ENCODE data around the gene BSND. TPM values are rescaled to one million over a fixed set of nuclear protein-coding genes. Genes with fewer than 3 reads are reported as not detected.

BSND gene
- total and polyA plus RNA-seq, 4 experiments from 2014 or later: not detected

DNA sequence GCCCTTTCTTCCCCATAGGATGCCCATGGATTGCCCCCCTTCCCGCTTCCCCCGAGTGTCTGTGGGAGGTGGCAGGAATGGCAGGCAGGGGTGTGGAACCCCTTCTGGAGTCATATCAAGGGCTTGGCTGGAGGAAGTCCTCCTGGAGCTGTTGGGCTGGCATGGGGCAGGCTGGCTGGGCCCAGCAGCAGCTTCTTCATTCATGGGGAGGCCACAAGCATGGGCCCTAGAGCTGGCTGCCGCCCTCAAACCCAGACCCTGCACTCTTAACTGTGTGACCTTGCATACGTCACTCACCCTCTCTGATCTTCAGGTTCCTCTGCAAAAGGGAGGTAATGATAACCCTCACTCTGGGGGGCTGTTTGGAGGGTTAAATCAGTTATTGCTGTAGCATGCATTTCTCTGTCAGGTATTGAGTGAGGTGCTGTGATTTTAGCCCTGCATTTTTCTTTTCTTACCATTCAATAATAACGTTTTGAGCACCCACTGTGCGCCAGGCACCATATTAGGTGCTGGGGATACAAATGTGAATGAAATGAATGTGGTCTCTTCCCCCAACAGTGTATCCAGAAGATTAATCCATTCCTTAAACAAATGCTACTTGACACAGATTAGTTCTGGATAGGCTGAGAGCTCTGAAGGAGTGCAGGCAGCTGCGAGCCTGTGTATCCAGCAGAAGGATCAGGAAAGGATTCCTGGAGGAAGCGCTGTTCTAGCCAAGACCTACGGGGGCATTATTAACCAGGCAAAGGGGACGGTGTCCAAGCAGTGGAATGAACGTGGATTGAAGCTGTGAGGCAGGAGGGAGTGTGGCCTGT, 49.9 kb downstream of the BSND start:
- no peak for DNase-seq
- Mint-ChIP-seq H3K4me3 (no peak overlapping the region), H3K36me3 (no peaks in the 10 kb centered on the region), H3K27me3 (peaks cover 0 to 4% of the 10 kb centered on the region in 2 donors), H3K9me3 (peaks cover 0 to 2% (median 0%) of the 10 kb centered on the region in 8 donors), H3K4me1 (no peaks in the 10 kb centered on the region), H3K27ac (peak overlapping the region in 1 of 7 donors; percentile 14)
- intact Hi-C loops (cut with micrococcal nuclease): no loop called here
- CTCF ChIA-PET (ENCODE audit: partially characterized antibody): interaction anchor here (0.8 kb wide), 1 partner anchor 98 kb away, joined by 3 read pairs; no protein-coding TSS in a partner anchor
- Histone ChIP-seq H3K9me3 (ENCODE audit: control insufficient read depth in 1 of 2, low read length in 2 of 2) (no peaks in the 10 kb centered on the region), H3K36me3 (ENCODE audit: insufficient read depth, low read length) (no peaks in the 10 kb centered on the region), H3K4me1 (ENCODE audit: insufficient read depth, low read length) (no peaks in the 10 kb centered on the region), H3K27me3 (ENCODE audit: insufficient read depth, low read length) (no peaks in the 10 kb centered on the region), H3K4me3 (ENCODE audit: low read length in 2 of 2) (no peak overlapping the region), H3K27ac (ENCODE audit: low read depth, low read length) (no peak overlapping the region)
- POLR2A ChIA-PET (ENCODE audit: partially characterized antibody): no interaction called here

DNA sequence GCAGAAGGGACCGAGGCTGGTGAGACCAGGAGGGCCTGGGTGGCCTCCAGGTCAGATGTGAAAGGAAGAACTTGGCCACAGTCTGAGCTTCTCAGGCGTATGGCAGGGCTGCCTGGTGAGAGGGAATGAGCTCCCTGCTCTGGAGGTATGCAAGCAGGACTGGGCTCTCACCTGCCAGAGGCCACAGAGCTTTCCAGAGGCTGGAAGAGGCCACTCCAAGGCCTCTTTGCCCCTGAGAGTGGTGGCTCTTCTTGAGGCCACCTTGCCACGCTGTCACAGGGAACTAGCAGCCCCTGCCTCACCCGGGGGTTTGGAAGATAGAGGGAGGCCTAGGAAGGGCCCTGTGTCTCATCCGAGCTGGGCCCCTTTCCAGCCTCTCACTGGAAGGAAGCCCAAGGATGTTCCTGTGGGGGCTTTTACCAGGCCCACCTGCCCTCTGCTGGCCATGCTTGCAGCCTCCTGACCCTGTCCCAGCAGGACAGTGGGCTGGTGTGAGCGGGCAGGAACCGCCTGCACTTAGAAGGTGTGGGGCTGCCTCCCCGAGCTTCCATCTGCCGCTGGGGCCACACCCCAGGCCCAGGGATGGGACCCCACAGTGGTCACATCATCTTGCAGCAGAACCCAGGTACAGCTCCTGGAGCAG, 50.7 kb downstream of the BSND start:
- Mint-ChIP-seq H3K9me3 (peaks cover 0 to 2% (median 0%) of the 10 kb centered on the region in 8 donors), H3K27ac (no peak overlapping the region), H3K4me3 (no peak overlapping the region), H3K27me3 (peaks cover 0 to 4% of the 10 kb centered on the region in 2 donors), H3K4me1 (no peaks in the 10 kb centered on the region), H3K36me3 (no peaks in the 10 kb centered on the region)
- no peak for DNase-seq
- no peaks in the 10 kb centered on the region for H3K27me3 ChIP-seq (ENCODE audit: insufficient read depth, low read length)
- no peak overlapping the region for H3K4me3 ChIP-seq (ENCODE audit: low read length in 2 of 2)
- ChIA-PET CTCF (ENCODE audit: partially characterized antibody) (interaction anchor here (0.8 kb wide), 1 partner anchor 98 kb away, joined by 3 read pairs; no protein-coding TSS in a partner anchor), POLR2A (ENCODE audit: partially characterized antibody) (no interaction called here)
- no peaks in the 10 kb centered on the region for H3K36me3 ChIP-seq (ENCODE audit: insufficient read depth, low read length)
- intact Hi-C loops (cut with micrococcal nuclease): no loop called here
- no peaks in the 10 kb centered on the region for H3K4me1 ChIP-seq (ENCODE audit: insufficient read depth, low read length)
- H3K27ac ChIP-seq (ENCODE audit: low read depth, low read length): no peak overlapping the region
- H3K9me3 ChIP-seq (ENCODE audit: control insufficient read depth in 1 of 2, low read length in 2 of 2): no peaks in the 10 kb centered on the region

DNA sequence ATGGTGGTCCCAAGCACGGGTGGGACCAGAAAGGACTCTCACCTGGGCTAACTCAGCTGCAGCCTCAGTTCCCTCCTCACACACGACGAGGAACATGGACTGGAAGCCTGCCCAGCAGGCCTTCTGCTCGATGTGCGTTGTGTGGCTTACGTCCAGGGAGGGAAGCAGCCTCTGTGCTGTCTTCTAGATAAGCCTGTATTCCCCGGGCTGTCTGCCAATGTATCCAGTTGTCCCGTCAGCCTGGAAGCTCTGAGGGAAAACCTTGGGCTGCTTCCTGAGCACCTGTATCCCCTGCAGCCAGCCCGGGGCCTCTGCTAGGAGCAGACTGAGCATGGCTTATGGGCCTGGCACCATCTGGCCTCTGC, 51.2 kb downstream of the BSND start:
- H3K27ac Mint-ChIP-seq: no peak overlapping the region
- no peaks in the 10 kb centered on the region for H3K4me1 ChIP-seq (ENCODE audit: insufficient read depth, low read length)
- H3K36me3 ChIP-seq (ENCODE audit: insufficient read depth, low read length): no peaks in the 10 kb centered on the region
- intact Hi-C loops (cut with micrococcal nuclease): no loop called here
- no peaks in the 10 kb centered on the region for H3K9me3 ChIP-seq (ENCODE audit: control insufficient read depth in 1 of 2, low read length in 2 of 2)
- no peak overlapping the region for H3K27ac ChIP-seq (ENCODE audit: low read depth, low read length)
- ChIA-PET POLR2A (ENCODE audit: partially characterized antibody) (no interaction called here), CTCF (ENCODE audit: partially characterized antibody) (interaction anchor here (0.8 kb wide), 1 partner anchor 99 kb away, joined by 3 read pairs; no protein-coding TSS in a partner anchor)
- H3K4me3 Mint-ChIP-seq: no peak overlapping the region
- no peaks in the 10 kb centered on the region for H3K36me3 Mint-ChIP-seq
- no peak for DNase-seq
- H3K4me3 ChIP-seq (ENCODE audit: low read length in 2 of 2): no peak overlapping the region
- peaks cover 0 to under 1% (median 0%) of the 10 kb centered on the region in 8 donors for H3K9me3 Mint-ChIP-seq
- H3K27me3 ChIP-seq (ENCODE audit: insufficient read depth, low read length): no peaks in the 10 kb centered on the region
- H3K4me1 Mint-ChIP-seq: no peaks in the 10 kb centered on the region
- peaks cover 0 to 4% of the 10 kb centered on the region in 2 donors for H3K27me3 Mint-ChIP-seq

DNA sequence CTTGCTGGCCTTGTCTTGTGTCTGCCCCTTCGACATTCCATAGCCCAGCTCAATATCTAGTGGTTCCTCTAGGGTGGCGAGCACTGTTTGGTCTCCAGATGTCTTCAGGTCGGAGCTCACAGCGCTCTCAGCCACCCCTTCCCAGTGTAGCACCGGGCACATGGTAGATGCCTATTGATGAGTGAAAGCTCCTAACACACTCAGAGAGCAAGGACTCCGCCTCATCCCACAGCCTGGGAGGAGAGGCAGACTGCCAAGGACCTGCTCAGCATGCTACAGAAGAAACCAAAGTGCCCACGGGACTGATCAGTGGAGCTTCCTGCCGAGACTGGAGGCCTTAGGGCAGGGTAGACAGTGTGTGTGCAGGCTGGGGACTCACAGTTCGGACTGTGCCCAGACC, 51.5 kb downstream of the BSND start:
- H3K27ac ChIP-seq (ENCODE audit: low read depth, low read length): no peak overlapping the region
- no peaks in the 10 kb centered on the region for H3K4me1 ChIP-seq (ENCODE audit: insufficient read depth, low read length)
- no peaks in the 10 kb centered on the region for H3K9me3 Mint-ChIP-seq
- no peaks in the 10 kb centered on the region for H3K27me3 ChIP-seq (ENCODE audit: insufficient read depth, low read length)
- H3K4me3 Mint-ChIP-seq: no peak overlapping the region
- intact Hi-C loops (cut with micrococcal nuclease): no loop called here
- no peaks in the 10 kb centered on the region for H3K4me1 Mint-ChIP-seq
- CTCF ChIA-PET (ENCODE audit: partially characterized antibody): no interaction called here
- H3K4me3 ChIP-seq (ENCODE audit: low read length in 2 of 2): no peak overlapping the region
- no peak overlapping the region for H3K27ac Mint-ChIP-seq
- POLR2A ChIA-PET (ENCODE audit: partially characterized antibody): no interaction called here
- no peaks in the 10 kb centered on the region for H3K9me3 ChIP-seq (ENCODE audit: control insufficient read depth in 1 of 2, low read length in 2 of 2)
- H3K36me3 ChIP-seq (ENCODE audit: insufficient read depth, low read length): no peaks in the 10 kb centered on the region
- DNase-seq: no peak
- no peaks in the 10 kb centered on the region for H3K36me3 Mint-ChIP-seq
- H3K27me3 Mint-ChIP-seq: peaks cover 0 to 4% of the 10 kb centered on the region in 2 donors

DNA sequence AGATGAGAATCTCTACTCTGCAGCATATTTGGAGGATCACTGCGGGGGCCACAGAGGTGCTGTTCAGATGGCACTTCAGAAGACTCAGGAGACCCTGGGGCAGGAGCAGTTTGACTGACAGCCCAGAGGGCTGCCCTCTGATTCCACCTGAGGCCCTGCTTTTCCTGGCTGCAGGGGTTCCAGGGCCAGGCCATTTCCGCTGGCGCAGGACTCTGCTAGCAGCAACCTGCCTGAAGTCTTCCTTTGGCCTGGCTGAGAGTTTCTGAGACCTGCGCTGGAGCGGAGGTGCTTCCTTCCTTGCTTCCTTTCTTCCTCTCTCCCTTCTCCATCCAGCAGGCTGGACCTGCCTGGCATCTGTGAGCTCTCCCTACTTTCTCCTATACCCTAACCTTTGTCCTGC, 52.4 kb downstream of the BSND start:
- Mint-ChIP-seq H3K4me3 (no peak overlapping the region), H3K27me3 (peaks cover 0 to 4% of the 10 kb centered on the region in 2 donors), H3K36me3 (no peaks in the 10 kb centered on the region), H3K27ac (peak overlapping the region in 1 of 7 donors; percentile 78), H3K9me3 (no peaks in the 10 kb centered on the region), H3K4me1 (no peaks in the 10 kb centered on the region)
- no peak overlapping the region for H3K4me3 ChIP-seq (ENCODE audit: low read length in 2 of 2)
- H3K27ac ChIP-seq (ENCODE audit: low read depth, low read length): no peak overlapping the region
- CTCF ChIA-PET (ENCODE audit: partially characterized antibody): no interaction called here
- DNase-seq: no peak
- no peaks in the 10 kb centered on the region for H3K9me3 ChIP-seq (ENCODE audit: control insufficient read depth in 1 of 2, low read length in 2 of 2)
- POLR2A ChIA-PET (ENCODE audit: partially characterized antibody): no interaction called here
- intact Hi-C loops (cut with micrococcal nuclease): no loop called here
- no peaks in the 10 kb centered on the region for H3K27me3 ChIP-seq (ENCODE audit: insufficient read depth, low read length)
- H3K4me1 ChIP-seq (ENCODE audit: insufficient read depth, low read length): no peaks in the 10 kb centered on the region
- no peaks in the 10 kb centered on the region for H3K36me3 ChIP-seq (ENCODE audit: insufficient read depth, low read length)

DNA sequence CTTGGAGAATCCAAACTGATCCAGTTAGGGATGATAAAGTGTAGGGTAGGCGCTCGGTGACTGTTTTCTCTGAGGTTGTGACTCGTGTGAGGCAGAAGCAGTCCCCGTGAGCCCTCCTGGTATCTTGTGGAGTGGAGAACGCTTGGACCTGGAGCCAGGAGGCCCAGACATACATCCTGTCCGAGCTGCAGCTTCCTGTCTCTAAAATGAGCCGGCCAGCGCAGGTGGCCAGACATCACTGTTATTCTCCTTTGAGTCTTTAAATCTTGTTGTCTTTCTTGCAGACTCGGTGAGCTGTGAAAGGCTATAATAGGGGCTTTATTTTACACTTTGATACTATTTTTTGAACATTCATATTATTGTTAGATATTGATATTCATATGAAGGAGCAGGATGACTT, 52.9 kb downstream of the BSND start:
- H3K9me3 Mint-ChIP-seq: no peaks in the 10 kb centered on the region
- POLR2A ChIA-PET (ENCODE audit: partially characterized antibody): no interaction called here
- H3K4me3 Mint-ChIP-seq: no peak overlapping the region

DNA sequence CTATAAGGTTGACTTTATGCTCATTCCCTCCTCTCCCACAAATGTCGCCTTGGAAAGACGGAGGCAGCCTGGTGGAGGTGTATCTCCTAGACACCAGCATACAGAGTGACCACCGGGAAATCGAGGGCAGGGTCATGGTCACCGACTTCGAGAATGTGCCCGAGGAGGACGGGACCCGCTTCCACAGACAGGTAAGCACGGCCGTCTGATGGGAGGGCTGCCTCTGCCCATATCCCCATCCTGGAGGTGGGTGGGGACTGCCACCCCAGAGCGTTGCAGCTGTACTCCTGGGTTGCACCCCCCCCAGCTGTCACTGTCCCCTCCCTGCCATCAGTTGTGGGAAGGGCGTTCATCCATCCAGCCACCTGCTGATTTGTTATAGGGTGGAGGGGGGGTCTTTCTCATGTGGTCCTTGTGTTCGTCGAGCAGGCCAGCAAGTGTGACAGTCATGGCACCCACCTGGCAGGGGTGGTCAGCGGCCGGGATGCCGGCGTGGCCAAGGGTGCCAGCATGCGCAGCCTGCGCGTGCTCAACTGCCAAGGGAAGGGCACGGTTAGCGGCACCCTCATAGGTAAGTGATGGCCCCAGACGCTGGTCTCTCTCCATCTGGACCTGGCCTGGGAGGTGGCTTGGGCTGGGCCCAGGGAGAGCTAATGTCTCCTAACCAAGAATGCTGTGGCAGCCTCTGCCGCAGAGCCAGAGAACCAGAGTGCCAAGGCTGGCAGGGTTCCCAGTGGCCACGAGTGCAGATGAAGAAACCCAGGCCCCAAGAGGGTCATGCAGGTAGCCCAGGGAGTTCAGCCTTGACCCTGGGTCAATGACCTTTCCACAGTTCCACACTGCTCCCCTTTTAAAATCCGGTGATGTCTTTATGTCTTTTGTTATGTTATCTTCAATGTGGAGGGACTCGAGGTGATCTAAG, 53.7 kb downstream of the BSND start:
- ChIA-PET CTCF (ENCODE audit: partially characterized antibody) (no interaction called here), POLR2A (ENCODE audit: partially characterized antibody) (no interaction called here)
- Histone ChIP-seq H3K4me1 (ENCODE audit: insufficient read depth, low read length) (no peaks in the 10 kb centered on the region), H3K36me3 (ENCODE audit: insufficient read depth, low read length) (no peaks in the 10 kb centered on the region), H3K27ac (ENCODE audit: low read depth, low read length) (no peak overlapping the region), H3K9me3 (ENCODE audit: control insufficient read depth in 1 of 2, low read length in 2 of 2) (no peaks in the 10 kb centered on the region), H3K27me3 (ENCODE audit: insufficient read depth, low read length) (no peaks in the 10 kb centered on the region), H3K4me3 (ENCODE audit: low read length in 2 of 2) (no peak overlapping the region)
- H3K4me1 Mint-ChIP-seq: no peaks in the 10 kb centered on the region
- H3K9me3 Mint-ChIP-seq: no peaks in the 10 kb centered on the region
- intact Hi-C loops (cut with micrococcal nuclease): no loop called here
- DNase-seq: no peak
- no peak overlapping the region for H3K4me3 Mint-ChIP-seq
- H3K27me3 Mint-ChIP-seq: peaks cover 0 to 3% of the 10 kb centered on the region in 2 donors
- no peak overlapping the region for H3K27ac Mint-ChIP-seq
- no peaks in the 10 kb centered on the region for H3K36me3 Mint-ChIP-seq

More for the DNA sequence above, 52.9 kb downstream of the BSND start:
- H3K4me1 Mint-ChIP-seq: no peaks in the 10 kb centered on the region
- CTCF ChIA-PET (ENCODE audit: partially characterized antibody): no interaction called here
- Histone ChIP-seq H3K9me3 (ENCODE audit: control insufficient read depth in 1 of 2, low read length in 2 of 2) (no peaks in the 10 kb centered on the region), H3K27ac (ENCODE audit: low read depth, low read length) (no peak overlapping the region), H3K4me1 (ENCODE audit: insufficient read depth, low read length) (no peaks in the 10 kb centered on the region), H3K4me3 (ENCODE audit: low read length in 2 of 2) (no peak overlapping the region), H3K36me3 (ENCODE audit: insufficient read depth, low read length) (no peaks in the 10 kb centered on the region), H3K27me3 (ENCODE audit: insufficient read depth, low read length) (no peaks in the 10 kb centered on the region)
- H3K36me3 Mint-ChIP-seq: no peaks in the 10 kb centered on the region
- no peak overlapping the region for H3K27ac Mint-ChIP-seq
- intact Hi-C loops (cut with micrococcal nuclease): no loop called here
- peaks cover 0 to 4% of the 10 kb centered on the region in 2 donors for H3K27me3 Mint-ChIP-seq
- no peak for DNase-seq

All from CD4-positive, alpha-beta memory T cell (primary cell).